ENCODE data around the gene SLC25A34. TPM values are rescaled to one million over a fixed set of nuclear protein-coding genes. Genes with fewer than 3 reads are reported as not detected.

The SLC25A34 gene
- total RNA-seq, 1 experiment from 2014 or later: 0.59 TPM

- H3K79me2 ChIP-seq (ENCODE audit: insufficient read depth, low read length): no peaks in the 10 kb centered on the region
- H3K9ac ChIP-seq (ENCODE audit: low read length): no peak overlapping the region
- no TSS peak for BruUV-seq (replicated peaks)
- H3K36me3 ChIP-seq (ENCODE audit: control insufficient read depth in 1 of 2, insufficient read depth in 2 of 2, low read length in 2 of 2): peaks cover 0 to 4% of the 10 kb centered on the region in 2 experiments; a peak in 1 of 4 replicates
- ChIA-PET RAD21 (ENCODE audit: low non-redundant PET in 1 of 2, low total read pairs in 2 of 2, uncharacterized antibody in 2 of 2, unreplicated experiment in 2 of 2) (no interaction called here), POLR2A (no interaction called here), CTCF (no interaction called here)
- no peak overlapping the region for H2AFZ ChIP-seq (ENCODE audit: low read depth, low read length, poor library complexity, severe bottlenecking)
- no peaks in the 10 kb centered on the region for H4K20me1 ChIP-seq (ENCODE audit: insufficient read depth)
- intact Hi-C loops (cut with micrococcal nuclease): no loop called here
- no peak for TF ChIP-seq JUND (IDR thresholded peaks at IDR 0.05)
- no peak for TF ChIP-seq EZH2phosphoT487 (IDR thresholded peaks at IDR 0.05; ENCODE audit: borderline replicate concordance)
- TF ChIP-seq ELF1 (IDR thresholded peaks at IDR 0.05; ENCODE audit: borderline replicate concordance, low read depth): no peak
- no peak for TF ChIP-seq POLR2AphosphoS5 (IDR thresholded peaks at IDR 0.05; ENCODE audit: low read depth, low read length)
- TF ChIP-seq SIN3A (IDR thresholded peaks at IDR 0.05; ENCODE audit: low read depth): no peak
- TF ChIP-seq RAD21 (IDR thresholded peaks at IDR 0.05; ENCODE audit: low read depth): no peak
- no peak for DNase-seq (ENCODE audit: low read depth, low spot score)
- no peak overlapping the region for H3K4me2 ChIP-seq (ENCODE audit: low read length)
- H3K4me3 ChIP-seq (replicated peaks in 1 of 2; ENCODE audit: low read depth in 1 of 2, low read length in 2 of 2): no peak overlapping the region
- no peaks in the 10 kb centered on the region for H3K4me1 ChIP-seq (ENCODE audit: control insufficient read depth in 1 of 2, insufficient read depth in 2 of 2, low read length in 2 of 2)
- no peak for ATAC-seq
- no peaks in the 10 kb centered on the region for H3K27me3 ChIP-seq (ENCODE audit: insufficient read depth, low read length)
- H3K27ac ChIP-seq (ENCODE audit: low read depth, low read length): no peak overlapping the region
- H3K9me3 ChIP-seq (ENCODE audit: control insufficient read depth in 1 of 2, insufficient read depth in 1 of 2, low read depth in 1 of 2, low read length in 2 of 2): no peaks in the 10 kb centered on the region
- H3K9me2 ChIP-seq (ENCODE audit: insufficient read depth): no peaks in the 10 kb centered on the region
Measured at GRCh38 chr1:15722411-15722810, 13.6 kb upstream of the SLC25A34 start.

- H3K27ac ChIP-seq (ENCODE audit: low read depth, low read length): no peak overlapping the region
- no peak for DNase-seq (ENCODE audit: low read depth, low spot score)
- no peaks in the 10 kb centered on the region for H3K9me3 ChIP-seq (ENCODE audit: control insufficient read depth in 1 of 2, insufficient read depth in 1 of 2, low read depth in 1 of 2, low read length in 2 of 2)
- no peak overlapping the region for H3K9ac ChIP-seq (ENCODE audit: low read length)
- H3K36me3 ChIP-seq (ENCODE audit: control insufficient read depth in 1 of 2, insufficient read depth in 2 of 2, low read length in 2 of 2): peaks cover 0 to 2% of the 10 kb centered on the region in 2 experiments; a peak in 1 of 4 replicates
- no peak for TF ChIP-seq MAX (IDR thresholded peaks at IDR 0.05)
- no peak for TF ChIP-seq FOSL1 (IDR thresholded peaks at IDR 0.05; ENCODE audit: low read depth)
- TF ChIP-seq CBX3 (IDR thresholded peaks at IDR 0.05; ENCODE audit: low read depth): no peak
- TF ChIP-seq EGR1 (IDR thresholded peaks at IDR 0.05; ENCODE audit: low read depth): no peak
- no peak for TF ChIP-seq EZH2 (IDR thresholded peaks at IDR 0.05)
- TF ChIP-seq JUND (IDR thresholded peaks at IDR 0.05): no peak
- TF ChIP-seq REST (IDR thresholded peaks at IDR 0.05; ENCODE audit: low read depth): no peak
- TF ChIP-seq SIN3A (IDR thresholded peaks at IDR 0.05; ENCODE audit: low read depth): no peak
- no peak for TF ChIP-seq POLR2AphosphoS5 (IDR thresholded peaks at IDR 0.05; ENCODE audit: low read depth, low read length)
- no peak for TF ChIP-seq EZH2phosphoT487 (IDR thresholded peaks at IDR 0.05; ENCODE audit: borderline replicate concordance)
- TF ChIP-seq RAD21 (IDR thresholded peaks at IDR 0.05; ENCODE audit: low read depth): no peak
- TF ChIP-seq ATF3 (IDR thresholded peaks at IDR 0.05): no peak
- TF ChIP-seq ELF1 (IDR thresholded peaks at IDR 0.05; ENCODE audit: borderline replicate concordance, low read depth): no peak
- no peak for TF ChIP-seq ZNF274 (IDR thresholded peaks at IDR 0.05; ENCODE audit: low read depth, low read length)
- no peak for TF ChIP-seq SP1 (IDR thresholded peaks at IDR 0.05; ENCODE audit: low read depth)
- no peak overlapping the region for H3K4me2 ChIP-seq (ENCODE audit: low read length)
- no peaks in the 10 kb centered on the region for H3K27me3 ChIP-seq (ENCODE audit: insufficient read depth, low read length)
- intact Hi-C loops (cut with micrococcal nuclease): no loop called here
- ChIA-PET CTCF (interaction anchor here (0.9 kb wide), 1 partner anchor 18 kb away, joined by 3 read pairs; no protein-coding TSS in a partner anchor), RAD21 (ENCODE audit: low non-redundant PET in 1 of 2, low total read pairs in 2 of 2, uncharacterized antibody in 2 of 2, unreplicated experiment in 2 of 2) (no interaction called here), POLR2A (no interaction called here)
- no peaks in the 10 kb centered on the region for H3K9me2 ChIP-seq (ENCODE audit: insufficient read depth)
- no TSS peak for BruUV-seq (replicated peaks)
- ATAC-seq: no peak
- H2AFZ ChIP-seq (ENCODE audit: low read depth, low read length, poor library complexity, severe bottlenecking): no peak overlapping the region
- H3K79me2 ChIP-seq (ENCODE audit: insufficient read depth, low read length): no peaks in the 10 kb centered on the region
- H4K20me1 ChIP-seq (ENCODE audit: insufficient read depth): no peaks in the 10 kb centered on the region
- H3K4me1 ChIP-seq (ENCODE audit: control insufficient read depth in 1 of 2, insufficient read depth in 2 of 2, low read length in 2 of 2): no peaks in the 10 kb centered on the region
- no peak overlapping the region for H3K4me3 ChIP-seq (replicated peaks in 1 of 2; ENCODE audit: low read depth in 1 of 2, low read length in 2 of 2)
Measured at GRCh38 chr1:15722836-15723532, 13.1 kb upstream of the SLC25A34 start.

Measured in HCT116 (cell line).